H1 (cell line): ENCODE results near the gene C17orf107.

ENCODE experiments used
- BRCA1 ChIP-seq: IDR thresholded peaks from 2 replicates; pipeline ENCODE4 v1.6.1; 2012; ENCODE audit warnings: low read depth, low read length, improper control_type of control experiment
- CTCF ChIP-seq, 3 experiments: IDR thresholded peaks; 1 replicate in 2 of 3; 2 replicates in 1 of 3; pipeline versions ENCODE4 v1.5.1 to v1.6.1; 2011; ENCODE audit warnings: low read length in 3 of 3, mild to moderate bottlenecking in 3 of 3, inconsistent platforms in 2 of 3, low read depth in 1 of 3, moderate library complexity in 1 of 3; ENCODE audit not compliant: insufficient read depth in 1 of 3; ENCODE audit errors: control extremely low read depth in 1 of 3

- TF ChIP-seq BRCA1 (no peak), CTCF (IDR thresholded peaks at IDR 0.05; ENCODE audit: control extremely low read depth in 1 of 3, insufficient read depth in 1 of 3, low read depth in 1 of 3, low read length in 3 of 3) (no peak)
These were observed 37.1 kb downstream of the C17orf107 start for GRCh38 chr17:4936436-4936835.
